Transverse colon (tissue), 4 donors: ENCODE measurements around the gene SPATA25. TPM values are rescaled to one million over a fixed set of nuclear protein-coding genes. Genes with fewer than 3 reads are reported as not detected.
"Not testable (repeated sequence)": the region's sequence is repeated elsewhere in the genome, so short reads cannot be mapped to it uniquely, and the experiment has no call there.

Experiments
- DNase-seq: peaks from one replicate; pipeline ENCODE4 v3.0.0-alpha.2; 2019
- H3K27ac ChIP-seq, 4 donors: fragments of 200-600 bp; sonication (generic); 2 replicates each; pipeline ENCODE4 v1.5.1; 2016 to 2018; ENCODE audit warnings: inconsistent platforms in 4 of 4
- H3K27me3 ChIP-seq: fragments of 200-600 bp; sonication (generic); 2 replicates; pipeline ENCODE4 v1.5.1; 2017; ENCODE audit warnings: inconsistent platforms
- H3K36me3 ChIP-seq, 4 donors: fragments of 200-600 bp; sonication (generic); 2 replicates each; pipeline ENCODE4 v1.5.1; 2017 to 2019; ENCODE audit warnings: inconsistent platforms in 4 of 4
- H3K4me1 ChIP-seq, 4 donors: fragments of 200-600 bp; sonication (generic); 2 replicates each; pipeline ENCODE4 v1.5.1; 2017 to 2020; ENCODE audit warnings: inconsistent platforms in 4 of 4
- H3K4me3 ChIP-seq, 4 donors: fragments of 200-600 bp; sonication (generic); 1 replicate in 1 of 4; 2 replicates in 3 of 4; pipeline versions ENCODE4 v1.5.1 to v1.6.1; 2017 to 2019; ENCODE audit warnings: inconsistent platforms in 4 of 4
- H3K9me3 ChIP-seq, 2 donors: fragments of 200-600 bp; sonication (generic); 2 replicates each; pipeline ENCODE4 v1.5.1; 2017 to 2019; ENCODE audit warnings: inconsistent platforms in 2 of 2
- CTCF ChIP-seq, 5 experiments: fragments of 200-600 bp in 3 of 5; fragments of 450-650 bp in 2 of 5; sonication (generic) in 3 of 5; IDR thresholded peaks; 1 replicate in 2 of 5; 2 replicates in 3 of 5; pipeline ENCODE4 v1.5.1; 2016 to 2017; ENCODE audit warnings: antibody characterized with exemption in 5 of 5, inconsistent platforms in 3 of 5, mild to moderate bottlenecking in 2 of 5, moderate library complexity in 1 of 5
- EP300 ChIP-seq: sonication (generic); formaldehyde crosslinking; IDR thresholded peaks from one replicate; pipeline ENCODE4 v1.6.1; 2017; ENCODE audit warnings: antibody characterized with exemption, low read depth
- POLR2A ChIP-seq: fragments of 450-650 bp; IDR thresholded peaks from one replicate; pipeline ENCODE4 v1.6.1; 2016; ENCODE audit warnings: antibody characterized with exemption, mild to moderate bottlenecking, moderate library complexity
- POLR2AphosphoS5 ChIP-seq, 3 donors: sonication (generic); formaldehyde crosslinking; IDR thresholded peaks; one replicate each; pipeline ENCODE4 v1.6.1; 2016; ENCODE audit warnings: antibody characterized with exemption in 3 of 3
- WGBS, 2 donors: methylation state at CpG; one replicate each; pipeline ENCODE4 v1.1.5; 2018; ENCODE audit warnings: low coverage in 1 of 2; 5-methylcytosine and 5-hydroxymethylcytosine counted together
- in situ Hi-C, 4 donors: fragments of 200-750 bp; cut with MboI; loops; one replicate each; pipeline versions ENCODE4 v1.15.0 to v1.15.1; 2017; ENCODE audit warnings: low sequenced_read_pairs in 3 of 4, low pct_ligation_motif_present in 1 of 4, low pct_unique_long_range_greater_than_20kb in 1 of 4
- intact Hi-C: fragments of 100-400 bp; cut with DNase I; formaldehyde crosslinking; loops from one replicate; pipeline ENCODE4 v1.15.1; 2023; ENCODE audit warnings: low total_unique reads
- total RNA-seq, 4 donors: library from RNA; depleted of rRNA; stranded (reverse); fragments of >200 nt; gene quantifications; one replicate each; pipeline ENCODE4 v1.1.0, GENCODE V29; 2016

SPATA25 gene
- total RNA-seq, 4 donors from 2014 or later: 3.7 to 103 (median 6.0) TPM

- Histone ChIP-seq H3K9me3 (no peaks in the 10 kb centered on the region), H3K4me1 (peaks cover 0 to 7% (median 0%) of the 10 kb centered on the region in 4 donors), H3K4me3 (no peak overlapping the region), H3K36me3 (no peaks in the 10 kb centered on the region), H3K27me3 (no peaks in the 10 kb centered on the region), H3K27ac (no peak overlapping the region)
- TF ChIP-seq POLR2AphosphoS5 (IDR thresholded peaks at IDR 0.05) (no peak), POLR2A (no peak)
- no peak for DNase-seq
- in situ Hi-C loops: no loop called here
- intact Hi-C loops: no loop called here
- 86 to 88% methylated on average over 3 to 8 of the region's 8 CpGs for WGBS, 2 donors
Observed at GRCh38 chr20:45905505-45906079, 18.2 kb upstream of the SPATA25 start.

GRCh38 chr20:45904583-45905504 is 17.4 kb upstream of the SPATA25 start:
- intact Hi-C loops: no loop called here
- no peak overlapping the region for H3K27ac ChIP-seq
- TF ChIP-seq POLR2AphosphoS5 (IDR thresholded peaks at IDR 0.05) (no peak), POLR2A (no peak), CTCF (IDR thresholded peaks at IDR 0.05) (no peak)
- no peak overlapping the region for H3K4me3 ChIP-seq
- H3K9me3 ChIP-seq: no peaks in the 10 kb centered on the region
- no peak for DNase-seq
- WGBS, 2 donors: 84 to 86% methylated on average over 6 to 16 of the region's 16 CpGs
- no peaks in the 10 kb centered on the region for H3K36me3 ChIP-seq
- H3K27me3 ChIP-seq: no peaks in the 10 kb centered on the region
- no peaks in the 10 kb centered on the region for H3K4me1 ChIP-seq
- in situ Hi-C loops: no loop called here

- DNase-seq: no peak
- H3K27ac ChIP-seq: no peak overlapping the region
- H3K4me1 ChIP-seq: no peaks in the 10 kb centered on the region
- intact Hi-C loops (no loop called here), in situ Hi-C loops (no loop called here)
- no peaks in the 10 kb centered on the region for H3K9me3 ChIP-seq
- 90% methylated on average over 14 of the region's 14 CpGs; no CpG with 5 or more reads in 1 of the 2 donors for WGBS, 2 donors
- TF ChIP-seq EP300: no peak
- no peak for TF ChIP-seq POLR2AphosphoS5 (IDR thresholded peaks at IDR 0.05)
- TF ChIP-seq POLR2A: no peak
- H3K36me3 ChIP-seq: peaks cover 0 to 11% (median under 1%) of the 10 kb centered on the region in 4 donors
- H3K27me3 ChIP-seq: no peaks in the 10 kb centered on the region
- H3K4me3 ChIP-seq: no peak overlapping the region
Observed at GRCh38 chr20:45902199-45902701, 14.8 kb upstream of the SPATA25 start.

- H3K4me1 ChIP-seq, H3K27me3 ChIP-seq, in situ Hi-C loops, H3K27ac ChIP-seq, DNase-seq, intact Hi-C loops, H3K4me3 ChIP-seq, H3K9me3 ChIP-seq: not testable (repeated sequence)
- WGBS, 2 donors: 91 to 94% methylated on average over 5 to 6 of the region's 6 CpGs
- H3K36me3 ChIP-seq: peaks cover 0 to 18% (median 4%) of the 10 kb centered on the region in 4 donors
Observed at GRCh38 chr20:45901332-45901731, 13.9 kb upstream of the SPATA25 start.

- Histone ChIP-seq H3K27ac (no peak overlapping the region), H3K4me3 (no peak overlapping the region), H3K27me3 (no peaks in the 10 kb centered on the region), H3K4me1 (no peaks in the 10 kb centered on the region), H3K9me3 (no peaks in the 10 kb centered on the region), H3K36me3 (peaks cover 0 to 33% (median 6%) of the 10 kb centered on the region in 4 donors)
- intact Hi-C loops: loop anchor here (10.0 kb wide), 1 partner anchor 104 kb away; the partner anchor contains the start of genes DNTTIP1 and WFDC3
- TF ChIP-seq POLR2AphosphoS5 (IDR thresholded peaks at IDR 0.05) (no peak), CTCF (IDR thresholded peaks at IDR 0.05) (no peak), EP300 (no peak), POLR2A (no peak)
- in situ Hi-C loops: no loop called here
- no peak for DNase-seq
- whole genome bisulfite sequencing, 2 donors: 79 to 87% methylated on average over 3 to 13 of the region's 13 CpGs
Observed at GRCh38 chr20:45899046-45899835, 11.8 kb upstream of the SPATA25 start.
